PC-9 (cell line): Measurements from ENCODE around the gene ZCCHC14. TPM values are rescaled to one million over a fixed set of nuclear protein-coding genes. Genes with fewer than 3 reads are reported as not detected.

Source experiments
- BruUV-seq: library from RNA; stranded (reverse); fragments of 400-500 nt; replicated peaks from 2 replicates; lab custom pipeline; 2021; lab: Mats Ljungman, UMichigan
- CTCF ChIA-PET: fragments of 300-600 bp; sonication (Branson Sonifier 250); formaldehyde crosslinking; loops from one replicate; lab custom pipeline; 2022; ENCODE audit warnings: antibody characterized with exemption; lab: Charles Lee
- POLR2A ChIA-PET: fragments of 300-600 bp; sonication (Branson Sonifier 250); formaldehyde crosslinking; loops from one replicate; lab custom pipeline; 2022; ENCODE audit warnings: antibody characterized with exemption; ENCODE audit not compliant: unreplicated experiment; lab: Charles Lee
- DNase-seq, 2 experiments: peaks; one replicate each; pipeline versions ENCODE4 v3.0.0 to v3.0.0-alpha.2; 2015 to 2022; ENCODE audit warnings: mixed read lengths in 1 of 2
- H2AFZ ChIP-seq: fragments of 200-600 bp; sonication (generic); 2 replicates; pipeline ENCODE4 v1.8.1; 2017; ENCODE audit warnings: antibody characterized with exemption
- H3F3A ChIP-seq: fragments of 200-600 bp; sonication (generic); 2 replicates; pipeline ENCODE4 v1.8.1; 2017; ENCODE audit warnings: antibody characterized with exemption, mild to moderate bottlenecking, low read depth; ENCODE audit not compliant: insufficient read depth
- H3K27ac ChIP-seq: fragments of 200-600 bp; sonication (generic); 2 replicates; pipeline ENCODE4 v1.6.1; 2016; ENCODE audit warnings: mixed run types
- H3K27me3 ChIP-seq: fragments of 200-600 bp; sonication (generic); 2 replicates; pipeline ENCODE4 v1.6.1; 2016; ENCODE audit warnings: low read depth, mixed run types; ENCODE audit not compliant: insufficient read depth
- H3K36me3 ChIP-seq: fragments of 200-600 bp; sonication (generic); 2 replicates; pipeline ENCODE4 v1.6.1; 2016; ENCODE audit warnings: low read depth, mixed run types
- H3K4me1 ChIP-seq: fragments of 200-600 bp; sonication (generic); replicated peaks from 2 replicates; pipeline ENCODE4 v1.6.1; 2016; ENCODE audit warnings: mixed run types; ENCODE audit not compliant: insufficient read depth
- H3K4me2 ChIP-seq: fragments of 200-600 bp; sonication (generic); 2 replicates; pipeline ENCODE4 v1.6.1; 2017; ENCODE audit warnings: mixed run types
- H3K4me3 ChIP-seq: fragments of 200-600 bp; sonication (generic); 2 replicates; pipeline ENCODE4 v1.6.1; 2016; ENCODE audit warnings: mixed run types
- H3K79me2 ChIP-seq: fragments of 200-600 bp; sonication (generic); 2 replicates; pipeline ENCODE4 v1.6.1; 2017; ENCODE audit warnings: low read depth, mixed run types
- H3K9me2 ChIP-seq: fragments of 200-600 bp; sonication (generic); 2 replicates; pipeline ENCODE4 v1.8.1; 2017; ENCODE audit warnings: mild to moderate bottlenecking; ENCODE audit not compliant: insufficient read depth
- H3K9me3 ChIP-seq: fragments of 200-600 bp; sonication (generic); 2 replicates; pipeline ENCODE4 v1.8.1; 2016; ENCODE audit warnings: low read depth; ENCODE audit not compliant: insufficient read depth
- H4K20me1 ChIP-seq: fragments of 200-600 bp; sonication (generic); 2 replicates; pipeline ENCODE4 v1.8.1; 2017; ENCODE audit not compliant: insufficient read depth
- EZH2 ChIP-seq: fragments of 200-600 bp; sonication (generic); IDR thresholded peaks from 2 replicates; pipeline ENCODE4 v1.8.0; 2017; ENCODE audit warnings: antibody characterized with exemption, low read depth
- intact Hi-C: fragments of 100-400 bp; cut with micrococcal nuclease; formaldehyde crosslinking; loops from one replicate; pipeline ENCODE4 v1.10.0; 2022; ENCODE audit not compliant: unreplicated experiment
- total RNA-seq: library from RNA; stranded (reverse); gene quantifications from 2 replicates; pipeline ENCODE4 v1.2.3, GENCODE V29; 2021
- TF ChIP-seq, protein P1 (sequence below): fragments of 200-600 bp; sonication (generic); conservative IDR thresholded peaks from 2 replicates; pipeline ENCODE4 v1.6.1; 2017; ENCODE audit warnings: mixed run types, antibody characterized with exemption, mild to moderate bottlenecking, moderate library complexity

The ZCCHC14 gene
- total RNA-seq, 1 experiment from 2014 or later, result 17.9 TPM

DNA sequence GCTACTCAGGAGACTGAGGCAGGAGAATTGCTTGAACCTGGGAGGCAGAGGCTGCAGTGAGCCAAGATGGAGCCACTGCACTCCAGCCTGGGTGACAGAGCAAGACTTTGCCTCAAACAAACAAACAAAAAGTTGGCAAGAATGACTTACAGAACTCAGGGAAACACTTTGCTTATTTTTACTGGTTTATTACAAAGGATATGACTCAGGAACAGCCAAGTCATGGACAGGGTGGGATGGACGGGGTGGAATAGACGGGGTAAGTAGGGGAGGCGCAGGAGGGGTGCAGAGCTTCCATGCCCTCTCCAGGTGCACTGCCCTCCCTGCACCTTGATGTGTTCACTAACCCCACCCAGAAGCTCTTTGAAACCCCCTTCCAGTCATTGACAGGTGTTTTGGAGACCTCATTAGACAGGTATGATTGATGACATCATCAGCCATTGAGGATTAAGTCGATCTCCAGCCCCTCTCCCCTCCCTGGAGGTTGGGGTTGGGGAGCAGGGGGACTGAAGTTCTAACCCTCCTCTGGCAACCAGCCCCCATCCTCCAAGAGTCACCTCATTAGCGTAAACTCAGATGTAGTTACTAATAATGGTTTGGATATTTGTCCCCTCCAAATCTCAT lies 41.3 kb upstream of the ZCCHC14 start:
- H3K4me3 ChIP-seq, result no peak overlapping the region
- ChIA-PET POLR2A (no interaction called here), CTCF (no interaction called here)
- no peak for TF ChIP-seq EZH2
- TF ChIP-seq, protein P1, sequence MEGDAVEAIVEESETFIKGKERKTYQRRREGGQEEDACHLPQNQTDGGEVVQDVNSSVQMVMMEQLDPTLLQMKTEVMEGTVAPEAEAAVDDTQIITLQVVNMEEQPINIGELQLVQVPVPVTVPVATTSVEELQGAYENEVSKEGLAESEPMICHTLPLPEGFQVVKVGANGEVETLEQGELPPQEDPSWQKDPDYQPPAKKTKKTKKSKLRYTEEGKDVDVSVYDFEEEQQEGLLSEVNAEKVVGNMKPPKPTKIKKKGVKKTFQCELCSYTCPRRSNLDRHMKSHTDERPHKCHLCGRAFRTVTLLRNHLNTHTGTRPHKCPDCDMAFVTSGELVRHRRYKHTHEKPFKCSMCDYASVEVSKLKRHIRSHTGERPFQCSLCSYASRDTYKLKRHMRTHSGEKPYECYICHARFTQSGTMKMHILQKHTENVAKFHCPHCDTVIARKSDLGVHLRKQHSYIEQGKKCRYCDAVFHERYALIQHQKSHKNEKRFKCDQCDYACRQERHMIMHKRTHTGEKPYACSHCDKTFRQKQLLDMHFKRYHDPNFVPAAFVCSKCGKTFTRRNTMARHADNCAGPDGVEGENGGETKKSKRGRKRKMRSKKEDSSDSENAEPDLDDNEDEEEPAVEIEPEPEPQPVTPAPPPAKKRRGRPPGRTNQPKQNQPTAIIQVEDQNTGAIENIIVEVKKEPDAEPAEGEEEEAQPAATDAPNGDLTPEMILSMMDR, result no peak
- no peaks in the 10 kb centered on the region for H3K9me2 ChIP-seq
- DNase-seq, result no peak
- BruUV-seq, result no TSS peak
- peaks cover 100% of the 10 kb centered on the region for H3K27me3 ChIP-seq
- no peak overlapping the region for H2AFZ ChIP-seq
- H3K79me2 ChIP-seq, result no peaks in the 10 kb centered on the region
- intact Hi-C loops, result no loop called here
- no peak overlapping the region for H3K4me2 ChIP-seq
- H3K4me1 ChIP-seq, result no peaks in the 10 kb centered on the region
- no peak overlapping the region for H3K27ac ChIP-seq
- peaks cover 19% of the 10 kb centered on the region for H3K9me3 ChIP-seq
- no peaks in the 10 kb centered on the region for H3F3A ChIP-seq
- no peaks in the 10 kb centered on the region for H4K20me1 ChIP-seq
- H3K36me3 ChIP-seq, result no peaks in the 10 kb centered on the region

DNA sequence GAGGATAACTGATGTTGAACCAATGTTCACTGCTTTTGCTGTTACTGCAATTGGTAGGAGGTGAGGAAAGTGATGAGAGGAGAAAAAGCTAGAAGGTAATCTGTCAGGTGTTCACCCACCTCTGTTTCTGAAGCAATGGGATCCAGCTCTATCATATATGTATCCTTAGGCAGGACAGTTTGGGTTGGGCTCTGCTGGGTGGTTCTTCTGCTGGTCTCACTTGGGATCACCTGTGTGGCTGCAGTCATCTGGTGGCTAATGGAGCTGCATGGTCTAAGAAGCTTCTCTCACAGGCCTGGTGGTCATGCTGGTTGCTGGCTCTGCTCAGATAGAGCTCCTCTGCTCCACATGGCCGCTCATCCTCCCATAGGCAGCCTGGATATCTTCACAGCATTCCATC lies 40.2 kb upstream of the ZCCHC14 start:
- no peak overlapping the region for H3K27ac ChIP-seq
- H3K4me2 ChIP-seq, result no peak overlapping the region
- no peaks in the 10 kb centered on the region for H3K9me2 ChIP-seq
- no peaks in the 10 kb centered on the region for H3F3A ChIP-seq
- no TSS peak for BruUV-seq
- no peaks in the 10 kb centered on the region for H3K36me3 ChIP-seq
- DNase-seq, result no peak
- TF ChIP-seq EZH2, result no peak
- TF ChIP-seq, protein P1, result no peak
- no peaks in the 10 kb centered on the region for H4K20me1 ChIP-seq
- ChIA-PET POLR2A (no interaction called here), CTCF (interaction anchor here (0.6 kb wide), 1 partner anchor 545 kb away, joined by 3 read pairs; no protein-coding TSS in a partner anchor)
- no peak overlapping the region for H3K4me3 ChIP-seq
- no peak overlapping the region for H2AFZ ChIP-seq
- H3K9me3 ChIP-seq, result peaks cover 19% of the 10 kb centered on the region
- no peaks in the 10 kb centered on the region for H3K4me1 ChIP-seq
- intact Hi-C loops, result no loop called here
- no peaks in the 10 kb centered on the region for H3K79me2 ChIP-seq
- peaks cover 99% of the 10 kb centered on the region for H3K27me3 ChIP-seq

DNA sequence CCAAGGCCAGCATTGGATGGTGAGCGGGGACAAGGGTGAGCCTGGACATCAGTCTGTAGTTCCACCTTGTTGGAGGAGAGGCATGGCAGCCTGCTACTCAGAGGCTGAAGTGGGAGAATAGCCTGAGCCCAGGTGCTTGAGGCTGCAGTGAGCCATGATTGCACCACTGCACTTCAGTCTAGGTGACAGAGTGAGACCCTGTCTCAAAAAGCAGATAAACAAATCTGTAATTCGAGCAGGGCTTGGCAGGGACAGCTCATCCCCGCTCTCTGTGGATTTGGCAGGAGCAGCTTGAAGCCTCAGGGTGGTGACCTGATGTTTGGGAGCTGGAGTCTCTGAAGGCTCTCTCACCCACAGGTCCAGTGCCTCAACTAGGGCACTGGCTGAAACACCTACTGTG lies 38.6 kb upstream of the ZCCHC14 start:
- Histone ChIP-seq H3F3A (no peaks in the 10 kb centered on the region), H3K27ac (no peak overlapping the region), H4K20me1 (no peaks in the 10 kb centered on the region), H3K9me3 (peaks cover 19% of the 10 kb centered on the region), H3K4me3 (no peak overlapping the region), H3K4me1 (no peaks in the 10 kb centered on the region), H3K4me2 (no peak overlapping the region), H2AFZ (no peak overlapping the region), H3K9me2 (no peaks in the 10 kb centered on the region), H3K36me3 (no peaks in the 10 kb centered on the region), H3K79me2 (no peaks in the 10 kb centered on the region), H3K27me3 (peaks cover 93% of the 10 kb centered on the region)
- POLR2A ChIA-PET, result interaction anchor here (0.7 kb wide), 1 partner anchor 130 kb away, joined by 5 read pairs; no protein-coding TSS in a partner anchor
- BruUV-seq, result no TSS peak
- CTCF ChIA-PET, result no interaction called here
- TF ChIP-seq EZH2, result no peak
- TF ChIP-seq, protein P1, result no peak
- intact Hi-C loops, result no loop called here
- no peak for DNase-seq
